Measurements from ENCODE around the gene OR6C76.
"Not testable (repeated sequence)": the region's sequence is repeated elsewhere in the genome, so short reads cannot be mapped to it uniquely, and the experiment has no call there.

The OR6C76 gene

DNA sequence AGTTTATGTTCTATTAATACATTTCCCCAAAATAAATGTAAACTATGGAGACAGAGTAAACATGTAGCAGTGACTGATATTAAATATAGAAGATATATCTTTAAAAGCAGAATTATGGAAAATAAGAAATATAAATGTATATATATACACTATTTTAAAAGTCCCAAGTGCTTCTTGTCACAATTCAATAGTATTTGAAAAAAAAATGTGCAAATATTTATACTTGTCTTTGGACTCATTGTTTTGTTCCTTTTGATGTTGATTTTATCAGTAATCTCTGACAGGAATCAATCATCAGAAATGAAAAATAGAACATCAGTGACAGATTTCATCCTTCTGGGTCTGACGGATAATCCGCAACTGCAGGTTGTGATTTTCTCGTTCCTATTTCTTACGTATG, at the start of gene OR6C76:
OR6C76 (plus strand) TSS at position 301 of the 400 bp plus-strand sequence; CDS start at position 301, 0 bp downstream.
- DNase-seq, result no peak

DNA sequence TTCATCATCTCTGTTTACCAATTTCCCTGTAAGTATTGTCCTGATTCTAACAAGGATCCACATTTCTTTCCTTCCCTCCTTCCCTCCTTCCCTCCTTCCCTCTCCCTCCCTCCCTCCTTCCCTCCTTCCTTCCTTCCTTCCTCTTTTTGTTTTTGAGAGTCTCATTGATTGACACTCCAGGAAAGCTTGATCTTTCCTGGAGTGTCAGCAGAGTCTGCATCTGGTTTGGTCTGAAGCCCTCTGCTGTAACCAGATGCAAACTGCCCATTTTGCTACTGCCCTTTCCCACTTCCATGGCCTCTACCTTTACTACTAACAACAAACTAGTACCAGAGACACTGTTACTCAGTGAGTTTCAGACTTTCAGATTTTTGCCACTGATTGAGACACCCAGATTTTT, 40.2 kb upstream of the OR6C76 start:
- DNase-seq, result no peak

DNA sequence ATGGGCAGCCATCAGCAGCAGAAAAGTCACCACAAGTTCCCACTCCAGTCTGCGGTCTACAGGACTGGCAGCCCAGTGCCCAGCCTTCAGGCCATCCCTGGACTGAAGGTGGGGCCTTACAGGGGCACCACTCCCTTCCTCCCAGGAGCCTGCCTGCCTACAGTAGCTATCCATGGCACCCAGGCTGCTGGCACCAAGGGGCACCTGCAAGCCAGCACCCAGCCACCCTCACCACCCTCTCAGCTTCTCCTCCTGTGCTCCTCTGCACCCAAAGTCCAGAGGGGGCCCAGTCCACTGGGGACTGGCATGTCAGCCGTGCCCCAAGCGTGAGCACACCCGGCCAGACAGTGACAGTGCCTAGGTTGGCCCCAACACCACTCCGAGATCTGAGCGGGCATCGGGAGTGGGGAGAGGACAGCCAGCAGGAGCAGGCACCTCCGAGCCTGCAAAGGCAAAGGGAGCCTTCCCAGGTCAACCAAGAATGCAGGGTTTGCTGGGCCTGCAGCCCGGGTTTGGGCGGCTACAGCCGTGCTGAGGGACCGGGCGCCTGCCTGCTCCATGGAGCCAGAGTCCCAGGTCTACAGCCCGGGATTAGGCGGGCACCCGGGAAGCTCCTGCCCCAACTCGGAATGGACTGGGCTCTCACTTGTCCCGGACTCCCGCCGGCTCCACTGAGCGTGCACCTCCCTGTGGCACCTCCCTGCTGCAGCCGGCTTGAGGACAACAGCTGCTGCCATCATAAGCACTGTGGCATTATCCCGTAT, 33.8 kb upstream of the OR6C76 start:
- DNase-seq, result no peak

DNA sequence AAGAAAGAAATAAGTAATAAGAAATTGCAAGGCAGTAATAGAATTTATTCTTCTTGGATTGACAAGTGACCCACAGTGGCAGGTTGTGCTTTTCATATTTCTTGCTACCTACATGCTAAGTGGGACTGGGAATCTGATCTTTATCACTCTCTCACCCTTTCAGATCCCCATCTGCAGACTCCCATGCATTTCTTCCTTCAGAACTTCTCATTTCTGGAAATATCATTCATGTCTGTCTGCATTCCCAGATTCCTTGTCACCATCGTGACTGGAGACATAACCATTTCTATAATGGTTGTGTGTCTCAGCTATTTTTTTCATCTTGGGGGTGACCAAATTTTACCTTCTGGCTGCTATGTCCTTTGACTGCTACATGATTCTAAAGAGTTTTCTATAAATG, 29.7 kb upstream of the OR6C76 start:
- DNase-seq, result no peak

DNA sequence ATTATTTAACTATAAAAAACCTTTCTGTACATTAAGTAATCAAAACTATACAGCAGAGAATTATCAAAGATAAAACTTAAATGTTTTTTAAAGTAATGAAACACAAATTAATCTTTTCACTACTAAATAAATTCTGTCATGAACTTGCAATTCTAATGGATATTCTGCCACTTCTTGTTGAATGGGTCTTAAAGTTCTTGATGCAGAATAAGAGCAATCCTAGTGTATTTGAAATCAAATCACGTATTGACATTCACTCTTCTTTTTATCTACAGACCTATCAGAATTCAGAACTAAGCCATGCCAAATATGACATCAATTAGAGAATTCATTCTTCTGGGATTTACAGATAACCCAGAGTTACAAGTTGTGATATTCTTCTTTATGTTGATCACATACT, 25.8 kb upstream of the OR6C76 start, which contains the start of gene OR6C65:
OR6C65 (plus strand) TSS at position 301 of the 400 bp plus-strand sequence; CDS start at position 301, 0 bp downstream.
- DNase-seq, result no peak

DNA sequence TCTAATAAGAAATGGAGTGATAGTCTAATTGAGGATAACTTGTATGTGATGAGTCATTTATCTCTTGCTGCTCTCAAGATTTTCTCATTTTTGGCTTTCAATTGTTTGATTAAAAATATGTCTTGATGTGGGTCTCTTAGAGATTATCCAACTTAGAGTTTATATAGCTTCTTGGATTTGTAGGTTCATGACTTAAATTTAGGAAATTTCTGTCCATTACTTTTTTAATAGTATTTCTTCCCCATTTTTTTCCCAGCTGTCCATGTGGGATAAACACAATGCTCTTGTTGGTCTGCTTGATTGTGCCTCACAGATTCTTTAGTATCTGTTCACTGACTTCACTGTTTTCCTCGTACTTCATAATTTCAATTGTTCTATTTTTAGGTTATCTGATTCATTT, 18.2 kb upstream of the OR6C76 start:
- no peak for DNase-seq

DNA sequence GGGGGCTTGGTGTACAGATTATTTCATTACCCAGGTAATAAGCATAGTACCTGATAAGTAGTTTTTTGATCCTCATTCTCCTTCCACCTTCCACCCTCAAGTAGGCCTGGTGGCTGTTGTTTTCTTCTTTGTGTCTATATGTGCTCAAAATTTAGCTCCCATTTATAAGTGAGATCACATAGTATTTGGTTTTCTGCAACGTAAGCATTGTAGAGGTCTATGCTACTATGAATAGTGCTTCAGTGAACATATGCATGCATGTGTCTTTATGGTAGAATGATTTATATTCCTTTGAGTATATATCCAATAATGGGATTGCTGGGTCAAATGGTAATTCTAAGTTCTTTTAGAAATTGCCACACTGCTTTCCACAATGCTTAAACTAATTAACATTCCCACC, 16.9 kb upstream of the OR6C76 start:
- not testable (repeated sequence) for DNase-seq

DNA sequence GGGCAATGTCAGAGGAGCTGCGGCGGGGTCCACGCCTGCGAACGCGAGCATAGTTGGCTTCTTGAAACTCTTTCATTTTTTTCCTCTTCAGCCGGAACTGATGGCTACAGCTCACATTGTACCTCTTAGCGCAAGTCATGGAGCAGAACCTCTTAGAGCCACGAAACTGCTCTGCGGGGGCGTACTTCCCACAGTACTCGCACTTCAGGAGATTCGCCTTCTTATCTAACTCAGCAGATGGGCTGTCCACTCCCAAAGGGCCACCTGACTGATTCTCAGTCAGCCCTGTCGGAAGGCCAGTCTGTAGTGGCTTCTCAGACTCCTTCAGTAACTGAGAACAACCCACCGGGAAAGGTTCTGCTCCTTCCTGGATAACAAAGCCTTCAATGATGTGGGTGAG, 13.9 kb upstream of the OR6C76 start:
- DNase-seq, result not testable (repeated sequence)

DNA sequence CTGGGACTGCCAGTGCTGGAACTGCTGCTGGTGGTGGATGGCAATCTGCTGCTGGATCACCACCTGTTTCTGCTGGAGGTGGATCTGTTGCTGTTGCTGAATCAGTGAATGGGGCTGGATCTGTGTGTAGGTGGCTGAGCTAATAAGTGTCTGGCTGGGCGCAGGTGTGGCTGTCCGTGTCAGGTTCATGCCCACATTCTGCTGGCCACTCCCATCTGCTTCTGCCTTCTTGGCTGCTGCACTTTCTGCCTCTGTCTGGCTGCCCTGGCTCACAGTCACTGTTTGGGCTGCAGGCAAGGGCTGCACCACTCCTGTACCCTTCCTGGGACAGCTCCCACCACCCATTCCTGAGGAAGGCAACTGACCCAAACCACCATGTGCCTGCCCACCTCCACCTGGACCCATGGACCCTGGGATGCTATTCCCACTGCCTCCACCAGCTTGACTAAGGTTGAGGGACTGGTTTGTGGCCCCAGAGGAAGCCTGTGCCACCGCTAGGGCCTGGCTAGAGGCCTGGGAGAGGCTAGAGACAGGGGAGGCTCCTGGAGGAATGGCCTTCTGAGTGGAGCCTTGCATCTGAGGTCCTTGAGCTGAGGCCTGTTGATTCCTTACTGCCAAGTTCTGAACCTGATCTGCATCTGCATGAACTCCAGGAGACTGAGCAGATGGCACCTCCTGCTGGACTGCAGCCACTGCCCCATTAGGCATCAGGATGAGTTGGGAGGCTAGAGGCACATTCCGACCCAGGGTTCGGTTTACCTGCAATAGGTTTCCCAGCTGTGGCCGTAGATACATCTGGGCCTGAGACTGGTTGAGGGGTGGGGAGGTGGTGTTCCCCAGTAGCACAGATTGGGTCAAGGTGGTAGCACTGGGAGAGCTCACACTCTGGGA, 12.3 kb upstream of the OR6C76 start:
- not testable (repeated sequence) for DNase-seq

DNA sequence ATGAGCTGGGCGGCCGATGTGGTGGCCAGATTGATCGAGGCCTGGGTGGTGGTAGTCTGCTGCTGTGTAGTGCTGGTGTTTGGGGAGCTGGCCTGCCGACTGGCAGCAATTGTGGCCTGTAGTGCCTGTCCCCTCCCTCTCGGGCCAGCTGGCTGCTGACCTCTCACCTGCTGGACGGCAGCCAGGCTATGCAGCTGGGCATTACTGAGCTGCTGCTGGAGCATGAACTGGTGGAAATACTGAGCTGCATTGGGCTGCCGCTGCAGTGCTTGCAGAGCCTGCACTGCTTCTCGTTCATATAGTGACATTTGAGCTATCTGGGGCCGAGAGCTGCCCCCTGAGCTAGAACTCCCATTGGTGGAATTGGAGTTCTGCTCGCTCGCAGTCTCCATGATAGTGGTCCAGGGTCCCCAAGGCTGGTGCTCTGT, 11.6 kb upstream of the OR6C76 start:
- not testable (repeated sequence) for DNase-seq

DNA sequence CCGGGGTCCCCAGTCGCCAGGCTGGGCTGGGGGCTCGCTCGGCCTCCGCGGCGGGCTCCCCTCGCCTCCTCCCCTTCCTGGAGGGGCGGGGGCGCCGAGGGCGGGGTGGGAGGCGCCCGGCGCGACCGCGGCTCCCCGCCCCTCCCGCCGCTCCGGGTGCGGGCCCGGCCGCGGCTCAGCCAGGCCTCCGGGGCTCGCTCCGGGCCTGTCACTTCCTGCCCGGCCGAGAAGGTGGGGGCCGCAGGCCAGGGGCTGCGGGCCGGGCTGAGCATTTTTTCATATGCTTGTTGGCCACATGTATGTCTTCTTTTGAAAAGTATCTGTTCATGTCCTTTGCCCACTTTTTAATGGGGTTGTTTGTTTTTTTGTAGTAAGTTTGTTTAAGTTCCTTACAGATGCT, 11.2 kb upstream of the OR6C76 start:
- DNase-seq, result not testable (repeated sequence)

DNA sequence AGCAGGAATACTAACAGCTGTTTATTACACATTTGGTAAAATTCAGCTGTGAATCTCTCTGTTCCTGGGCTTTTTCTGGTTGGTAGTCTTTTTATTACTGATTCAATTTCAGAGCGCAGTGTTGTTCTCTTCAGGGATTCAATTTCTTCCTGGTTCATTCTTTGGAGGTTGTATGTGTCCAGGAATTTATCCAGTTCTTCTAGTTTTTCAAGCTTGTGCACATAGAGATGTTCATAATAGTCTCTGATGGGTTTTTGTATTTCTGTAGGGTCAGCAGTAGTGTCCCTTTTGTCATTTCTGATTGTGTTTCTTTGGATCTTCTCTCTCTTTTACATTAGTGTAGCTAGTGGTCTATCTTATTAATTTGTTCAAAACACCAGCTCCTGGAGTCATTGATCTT, 9.1 kb upstream of the OR6C76 start:
- DNase-seq, result no peak

DNA sequence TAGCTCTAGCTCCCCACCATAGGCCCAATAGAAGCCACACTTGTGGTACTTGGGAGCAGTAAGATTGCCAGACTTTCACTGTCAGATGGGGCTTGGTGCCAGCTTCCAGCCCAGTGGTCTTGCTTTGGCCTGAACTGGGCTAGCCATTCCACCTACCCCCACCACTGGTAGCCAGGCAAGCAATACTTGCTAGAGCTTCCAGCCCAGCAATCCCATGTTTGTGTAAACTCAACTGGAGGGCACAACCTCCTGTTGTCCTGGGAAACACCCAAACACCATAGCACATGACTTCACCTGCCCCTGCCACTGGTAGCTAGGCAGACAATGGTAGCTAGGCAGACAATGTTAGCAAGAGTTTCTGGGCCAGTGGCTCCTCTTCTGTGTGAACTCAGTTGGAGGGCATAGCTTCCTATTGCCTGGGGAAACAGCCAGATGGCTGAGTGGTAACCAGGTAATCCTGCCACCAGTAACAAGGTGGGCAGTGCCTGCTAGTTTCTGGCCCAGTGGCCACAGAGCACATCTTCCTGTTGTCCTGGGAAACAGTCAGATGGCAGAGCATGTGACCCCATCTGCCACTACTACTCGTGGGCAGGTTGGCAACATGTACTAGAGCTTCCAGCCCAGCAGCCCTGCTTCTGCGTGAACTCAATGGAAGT, 5.6 kb upstream of the OR6C76 start:
- DNase-seq, result no peak

DNA sequence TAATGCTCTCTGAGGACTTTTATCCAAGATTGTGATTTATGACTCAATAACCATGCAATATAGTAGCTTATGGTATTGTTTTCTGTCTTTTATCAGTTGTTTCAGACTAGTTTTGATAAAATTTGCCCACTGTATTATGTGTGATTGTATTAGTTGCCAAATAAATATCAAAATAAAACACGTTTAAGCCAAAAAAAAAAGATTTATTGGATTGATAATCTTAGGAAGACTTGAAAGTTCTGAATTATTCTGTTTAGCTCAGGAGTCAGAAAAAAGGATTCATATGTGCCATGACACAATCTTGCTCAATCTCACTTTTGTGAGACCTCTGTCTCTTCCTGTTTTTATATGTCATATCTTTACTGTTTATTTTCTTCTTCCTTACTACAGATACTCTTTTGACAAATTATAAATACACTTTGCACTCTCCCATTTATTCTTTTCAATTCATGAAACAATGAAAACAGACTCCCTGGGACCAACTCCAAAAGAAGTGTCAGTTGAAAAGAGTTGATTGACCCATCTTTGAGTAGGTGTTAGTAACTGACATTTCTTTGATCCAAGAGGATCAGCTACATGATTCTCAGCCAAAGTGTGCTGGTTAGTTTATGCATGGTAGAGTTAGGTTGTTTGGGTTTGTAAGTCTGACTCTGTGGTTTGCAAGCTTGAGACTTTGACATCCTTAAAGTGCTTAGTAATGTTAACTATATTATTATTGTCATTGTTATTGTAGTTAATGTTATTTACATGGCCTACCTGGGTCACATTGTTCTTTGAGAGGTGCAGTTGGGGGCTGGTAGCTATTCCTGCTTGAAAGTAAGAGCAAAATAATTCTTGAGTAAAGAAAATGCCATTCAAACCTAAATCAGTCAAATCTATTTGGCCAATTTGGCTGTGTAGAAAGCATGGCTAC, 2.5 kb downstream of the OR6C76 start:
- no peak for DNase-seq

DNA sequence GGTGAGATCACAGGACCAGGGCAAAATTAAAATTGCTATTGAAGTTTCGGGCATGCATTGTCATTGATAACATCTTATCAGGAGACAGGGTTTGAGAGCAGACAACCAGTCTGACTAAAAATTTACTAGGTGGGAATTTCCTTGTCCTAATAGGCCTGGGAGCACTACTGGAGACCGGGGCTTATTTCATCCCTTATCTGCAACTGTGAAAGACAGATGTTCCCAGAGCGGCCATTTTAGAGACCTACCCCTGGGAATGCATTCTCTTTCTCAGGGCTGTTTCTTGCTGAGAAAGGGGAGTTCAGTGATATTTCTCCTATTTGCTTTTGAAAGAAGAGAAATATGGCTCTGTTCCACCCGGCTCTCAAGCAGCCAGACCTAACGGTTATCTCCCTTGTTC, 15.2 kb downstream of the OR6C76 start:
- DNase-seq, result not testable (repeated sequence)

DNA sequence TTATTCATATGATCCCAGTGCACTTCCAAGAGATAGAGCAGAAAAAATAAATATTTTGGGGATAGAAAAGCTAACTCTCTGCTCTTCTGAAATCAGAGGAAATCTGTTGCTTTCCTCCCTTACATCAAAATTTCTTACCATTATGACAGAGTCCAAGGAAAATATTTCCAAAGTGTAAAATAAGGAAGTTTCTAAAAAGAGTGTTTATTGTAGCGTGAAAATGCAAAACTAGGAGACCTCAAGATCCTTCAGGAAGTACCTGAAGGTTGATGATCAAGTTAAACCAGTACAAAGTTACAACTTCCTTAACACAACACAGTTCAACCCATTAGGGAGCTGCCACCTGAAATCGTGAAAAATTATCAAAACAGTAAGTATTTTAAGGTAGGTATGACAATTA, 17.7 kb downstream of the OR6C76 start, which contains the start of gene OR6C2:
OR6C2 (plus strand) TSS at position 301 of the 400 bp plus-strand sequence. CDS start 8,138 bp downstream, outside the sequence.
- DNase-seq, result no peak

DNA sequence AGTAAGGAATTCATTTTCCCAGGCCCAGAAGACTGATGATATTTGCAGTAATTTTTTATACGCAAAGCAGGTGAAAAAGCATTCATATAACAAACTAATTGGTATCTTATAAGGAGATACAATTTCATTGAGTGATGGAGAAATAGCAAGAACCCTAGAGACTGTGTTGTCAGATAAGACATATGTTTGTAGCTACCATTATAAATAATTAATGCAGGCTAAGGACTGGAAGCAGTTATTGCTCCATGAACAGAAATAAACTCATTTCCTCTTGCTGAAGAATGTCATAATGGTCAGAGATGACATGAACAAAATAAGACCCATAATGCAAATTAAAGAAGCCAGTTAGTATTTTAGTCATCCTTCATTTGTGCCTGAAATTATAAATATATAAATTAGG, 19.3 kb downstream of the OR6C76 start:
- no peak for DNase-seq

DNA sequence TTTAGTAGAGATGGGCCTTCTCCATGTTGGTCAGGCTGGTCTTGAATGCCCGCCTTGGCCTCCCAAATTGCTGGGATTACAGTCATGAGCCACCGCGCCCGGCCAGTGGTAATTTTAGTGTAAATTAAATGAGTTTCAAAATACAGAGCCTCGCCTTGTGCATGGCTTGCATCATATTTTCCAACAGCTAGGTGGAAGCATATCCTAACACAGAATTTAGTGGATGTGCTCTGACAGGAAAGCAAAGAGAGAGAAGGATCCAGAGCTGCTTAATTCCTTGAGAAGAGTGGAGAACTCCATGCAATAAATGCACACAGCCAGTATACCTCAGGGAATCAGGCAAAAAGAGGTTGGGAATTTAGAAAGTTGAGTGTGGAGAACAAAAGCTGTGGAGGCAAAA, 20.3 kb downstream of the OR6C76 start:
- DNase-seq, result no peak

DNA sequence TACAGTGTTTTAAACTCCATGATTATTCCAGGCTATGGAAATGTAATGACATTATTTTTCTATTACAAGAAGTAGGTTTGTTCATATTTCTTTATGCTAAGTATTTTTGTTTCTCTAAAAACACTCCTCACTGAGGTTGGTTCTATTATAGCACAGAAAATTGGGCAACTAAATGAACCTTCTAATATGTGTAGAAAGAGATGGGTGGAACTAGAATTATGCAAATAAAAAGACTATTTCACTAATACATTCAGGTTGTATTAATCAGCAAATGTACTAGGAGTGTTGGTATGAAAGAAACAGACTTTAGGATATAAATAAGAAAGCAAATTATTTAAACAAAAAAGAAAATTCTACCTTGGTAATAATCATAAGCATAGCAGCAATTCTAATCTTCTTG, 22.8 kb downstream of the OR6C76 start:
- no peak for DNase-seq

DNA sequence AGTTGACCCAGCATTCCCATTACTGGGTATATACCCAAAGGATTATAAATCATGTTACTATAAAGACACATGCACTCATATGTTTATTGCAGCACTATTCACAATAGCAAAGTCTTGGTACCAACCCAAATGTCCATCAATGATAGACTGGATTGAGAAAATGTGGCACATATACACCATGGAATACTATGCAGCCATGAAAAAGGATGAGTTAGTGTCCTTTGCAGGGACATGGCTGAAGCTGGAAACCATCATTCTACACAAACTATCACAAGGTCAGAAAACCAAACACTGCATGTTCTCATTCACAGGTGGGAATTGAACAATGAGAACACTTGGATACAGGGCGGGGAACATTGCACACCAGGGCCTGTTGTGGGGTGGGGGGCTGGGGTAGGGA, 38.9 kb downstream of the OR6C76 start:
- DNase-seq, result not testable (repeated sequence)

DNA sequence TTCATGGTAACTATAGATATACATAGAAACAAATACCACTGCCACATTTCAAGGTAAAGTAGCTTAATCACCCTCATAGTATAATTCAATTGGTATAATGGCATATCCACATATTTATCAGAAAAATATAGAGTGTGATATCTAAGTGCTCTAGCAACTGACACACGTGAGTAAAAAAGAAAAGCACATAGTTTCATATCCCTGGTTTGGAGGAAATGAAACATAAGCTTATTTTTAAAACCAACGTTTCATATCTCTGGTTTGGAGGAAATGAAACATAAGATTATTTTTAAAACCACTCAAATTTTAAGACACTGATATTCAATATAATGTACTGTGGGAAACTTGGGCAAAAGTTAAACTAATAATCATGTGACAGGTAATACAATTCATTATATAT, 41.8 kb downstream of the OR6C76 start:
- DNase-seq, result no peak

DNA sequence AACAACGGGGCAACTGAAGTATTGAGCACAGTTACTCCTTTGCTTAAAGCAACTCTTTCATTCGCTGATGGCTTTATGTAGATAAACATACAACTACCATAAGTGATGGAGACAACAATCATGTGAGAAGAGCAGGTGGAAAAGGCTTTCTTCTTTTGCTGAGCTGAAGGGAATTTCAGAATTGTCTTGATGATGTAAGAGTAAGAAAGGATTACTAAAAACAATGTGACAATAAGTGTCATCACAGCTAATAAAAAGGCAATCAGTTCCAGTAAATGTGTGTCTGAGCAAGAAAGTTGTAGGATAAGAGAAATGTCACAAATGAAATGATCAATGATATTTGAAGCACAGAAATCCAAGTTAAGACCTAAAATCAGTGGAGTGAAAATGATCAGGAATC, 43.2 kb downstream of the OR6C76 start:
- no peak for DNase-seq

All from CD4-positive, alpha-beta T cell treated with Interleukin-17A for 1 hour (primary cell).